Measurements from ENCODE around the gene DDIAS.
"Not testable (repeated sequence)": the region's sequence is repeated elsewhere in the genome, so short reads cannot be mapped to it uniquely, and the experiment has no call there.

The DDIAS gene, protein sequence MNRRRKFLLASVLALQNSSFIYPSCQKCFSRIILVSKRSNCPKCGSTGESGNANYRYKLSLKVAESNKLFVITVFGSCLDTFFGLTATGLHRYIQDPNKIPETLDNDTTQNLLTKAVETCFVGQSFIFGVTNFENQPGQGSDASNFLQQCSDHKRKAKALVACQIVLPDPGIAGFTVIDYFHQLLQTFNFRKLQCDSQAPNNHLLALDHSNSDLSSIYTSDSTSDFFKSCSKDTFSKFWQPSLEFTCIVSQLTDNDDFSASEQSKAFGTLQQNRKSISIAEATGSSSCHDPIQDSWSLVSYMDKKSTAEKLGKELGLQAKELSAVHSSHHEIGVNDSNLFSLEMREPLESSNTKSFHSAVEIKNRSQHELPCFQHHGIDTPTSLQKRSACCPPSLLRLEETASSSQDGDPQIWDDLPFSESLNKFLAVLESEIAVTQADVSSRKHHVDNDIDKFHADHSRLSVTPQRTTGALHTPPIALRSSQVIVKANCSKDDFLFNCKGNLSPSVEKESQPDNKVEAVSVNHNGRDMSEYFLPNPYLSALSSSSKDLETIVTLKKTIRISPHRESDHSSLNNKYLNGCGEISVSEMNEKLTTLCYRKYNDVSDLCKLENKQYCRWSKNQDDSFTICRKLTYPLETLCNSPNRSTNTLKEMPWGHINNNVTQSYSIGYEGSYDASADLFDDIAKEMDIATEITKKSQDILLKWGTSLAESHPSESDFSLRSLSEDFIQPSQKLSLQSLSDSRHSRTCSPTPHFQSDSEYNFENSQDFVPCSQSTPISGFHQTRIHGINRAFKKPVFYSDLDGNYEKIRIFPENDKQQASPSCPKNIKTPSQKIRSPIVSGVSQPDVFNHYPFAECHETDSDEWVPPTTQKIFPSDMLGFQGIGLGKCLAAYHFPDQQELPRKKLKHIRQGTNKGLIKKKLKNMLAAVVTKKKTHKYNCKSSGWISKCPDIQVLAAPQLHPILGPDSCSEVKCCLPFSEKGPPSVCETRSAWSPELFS

DNA sequence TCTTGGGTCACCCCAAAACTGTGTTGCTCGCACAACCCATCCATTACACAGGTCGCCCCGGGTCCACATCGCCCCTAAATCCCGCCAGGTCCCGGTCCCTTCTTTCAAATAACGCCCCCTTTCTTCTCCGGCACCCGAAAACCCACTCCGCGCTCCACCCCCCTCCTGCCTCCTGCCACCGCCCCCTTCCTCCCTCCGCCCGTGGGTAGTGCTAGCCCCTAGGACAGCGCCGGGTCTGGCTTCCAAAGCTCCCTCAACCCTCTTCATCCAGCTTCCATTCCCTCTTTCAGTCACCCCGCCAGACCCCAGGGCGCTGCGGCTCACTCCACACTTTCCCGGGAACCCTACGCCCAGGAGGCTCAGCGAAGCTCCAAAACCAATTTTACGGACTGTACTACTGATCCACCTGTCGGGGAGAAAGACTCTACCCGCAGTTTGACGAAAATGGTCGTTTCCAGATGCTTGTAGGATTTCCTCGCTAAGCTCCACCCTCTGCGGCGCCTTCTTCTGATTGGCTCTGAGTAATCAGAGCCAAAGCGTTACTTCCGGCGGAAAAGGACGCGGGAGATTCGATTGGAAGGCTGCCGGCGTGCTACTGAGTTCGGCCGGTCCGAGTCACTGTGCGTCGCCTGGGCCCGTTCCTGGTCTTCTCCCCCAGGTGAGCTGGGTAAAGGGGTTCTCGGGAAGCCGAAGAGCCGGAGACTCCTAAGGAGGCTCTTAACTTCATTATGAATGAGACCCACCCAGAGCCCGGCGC is at the start of gene DDIAS:
Gene DDIAS, plus strand, starts transcription at position 572 of the 757 bp plus-strand sequence. CDS start 13,003 bp downstream, outside the sequence.
- peak; percentile 99 for DNase-seq

DNA sequence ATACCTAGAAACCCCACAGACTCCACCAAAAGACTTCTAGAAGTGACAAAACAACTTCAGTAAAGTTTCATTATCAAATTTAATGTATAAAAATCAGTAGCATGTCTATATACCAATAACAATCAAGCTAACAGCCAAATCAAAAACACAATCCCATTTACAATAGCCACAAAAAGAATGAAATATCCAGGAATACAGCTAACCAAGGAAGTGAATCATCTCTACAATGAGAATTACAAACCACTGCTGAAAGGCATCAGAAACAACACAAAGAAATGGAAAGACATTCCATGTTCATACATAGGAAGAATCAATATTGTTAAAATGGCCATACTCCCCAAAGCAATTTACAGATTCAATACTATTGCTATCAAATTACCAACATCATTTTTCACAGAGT is 47.3 kb upstream of the DDIAS start:
- DNase-seq: no peak

DNA sequence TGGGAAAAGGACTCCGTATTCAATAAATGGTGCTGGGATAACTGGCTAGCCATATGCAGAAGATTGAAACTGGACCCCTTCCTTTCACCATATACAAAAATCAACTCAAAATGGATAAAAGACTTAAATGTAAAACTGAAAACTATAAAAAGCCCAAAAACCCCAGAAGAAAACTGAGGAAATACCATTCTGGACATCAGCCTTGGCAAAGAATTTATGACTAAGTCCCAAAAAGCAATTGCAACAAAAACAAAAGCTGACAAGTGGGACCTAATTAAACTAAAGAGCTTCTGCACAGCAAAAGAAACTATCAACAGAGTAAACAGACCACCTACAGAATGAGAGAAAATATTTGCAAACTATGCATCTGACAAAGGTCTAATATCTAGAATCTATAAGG is 46.6 kb upstream of the DDIAS start:
- DNase-seq: not testable (repeated sequence)

DNA sequence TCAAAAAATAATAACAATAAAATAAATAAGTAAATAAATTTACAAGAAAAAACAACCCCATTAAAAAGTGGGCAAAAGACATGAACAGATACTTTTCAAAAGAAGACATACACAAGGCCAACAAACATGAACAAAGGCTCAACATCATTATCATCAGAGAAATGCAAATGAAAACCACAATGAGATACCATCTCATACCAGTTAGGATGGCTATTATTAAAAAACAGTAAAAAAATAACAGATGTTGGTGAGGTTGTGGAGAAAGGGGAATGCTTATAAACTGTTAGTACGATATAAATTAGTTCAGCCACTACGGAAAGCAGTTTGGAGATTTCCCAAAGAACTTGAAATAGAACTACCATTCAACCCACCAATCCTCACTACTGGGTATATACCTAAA is 45.9 kb upstream of the DDIAS start:
- no peak for DNase-seq

DNA sequence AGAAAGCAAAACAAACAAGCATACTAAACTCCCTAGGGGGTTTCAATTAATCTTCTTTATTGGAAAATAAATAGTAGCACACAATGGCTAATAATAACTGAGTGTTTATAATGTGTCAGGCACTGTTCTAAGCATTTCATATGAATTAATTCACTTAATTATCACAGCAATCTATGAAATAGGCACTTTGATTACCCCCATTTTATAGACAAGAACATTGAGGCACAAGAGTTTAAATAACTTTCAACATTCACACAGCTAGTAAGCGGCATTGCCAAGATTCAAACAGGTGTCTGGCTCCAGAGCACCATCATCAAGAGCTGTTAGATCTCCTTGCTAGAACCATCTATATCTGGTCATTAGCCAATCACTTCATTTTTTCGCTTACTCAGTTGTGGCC is 44.4 kb upstream of the DDIAS start:
- no peak for DNase-seq

DNA sequence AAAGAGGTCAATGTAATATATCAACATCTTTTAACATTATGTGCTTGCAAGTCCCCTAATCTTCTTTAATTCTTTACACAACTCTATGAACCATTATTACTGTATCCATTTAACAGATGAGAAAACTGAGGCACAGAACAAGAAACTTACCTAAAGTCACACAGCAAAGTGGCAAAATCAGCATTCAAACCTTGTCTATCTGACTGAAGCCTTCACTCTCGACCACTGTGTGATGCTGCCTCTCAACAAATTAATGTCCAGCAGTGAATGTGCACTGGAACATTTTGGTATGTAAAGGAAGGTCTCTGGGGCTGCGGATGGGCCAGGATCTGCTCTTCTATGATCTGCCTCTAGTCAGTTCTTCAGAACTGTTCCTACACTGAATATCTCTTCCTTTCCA is 43.4 kb upstream of the DDIAS start:
- no peak for DNase-seq

DNA sequence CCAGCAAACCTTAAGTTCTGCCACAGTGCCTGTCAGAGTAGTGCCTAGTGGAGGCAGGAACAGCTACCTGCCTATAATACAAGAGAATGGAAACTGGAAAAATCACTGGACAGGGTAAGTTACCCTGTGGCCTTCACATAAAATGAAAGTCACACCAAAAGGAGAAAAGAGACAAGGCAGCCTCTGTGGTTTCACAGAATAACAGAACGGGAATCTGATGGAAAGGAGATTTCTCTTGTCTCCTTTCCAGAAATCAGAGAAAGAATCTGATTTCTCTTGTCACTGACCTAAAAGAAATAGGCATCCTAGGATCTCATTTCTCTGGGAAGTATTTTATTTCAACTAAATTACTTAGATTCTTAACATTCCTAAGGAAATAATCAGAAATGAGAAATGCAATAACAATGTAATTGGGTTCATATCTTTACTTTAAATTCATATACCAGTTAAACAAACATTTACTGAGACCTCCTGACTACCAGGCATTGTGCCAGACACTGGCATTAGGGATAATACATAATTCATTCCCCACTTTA is 42.9 kb upstream of the DDIAS start:
- DNase-seq: no peak

DNA sequence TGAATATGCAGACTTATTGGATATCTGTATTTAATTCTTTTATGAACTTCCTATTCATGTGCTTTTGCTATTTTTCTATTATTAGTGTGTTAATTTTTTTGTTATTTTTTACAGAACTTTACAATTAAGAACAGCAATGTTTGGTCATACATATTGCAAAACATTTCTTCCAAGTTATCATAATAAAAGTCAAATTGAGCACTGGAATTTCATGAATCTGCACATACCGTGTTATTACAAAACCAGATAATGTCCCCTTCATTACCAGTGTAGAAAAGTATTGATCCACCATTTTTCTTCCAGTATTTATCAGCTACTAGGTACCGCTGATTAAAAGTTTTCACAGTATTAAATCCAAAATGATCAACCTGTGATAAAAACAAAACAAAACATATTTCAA is 41.8 kb upstream of the DDIAS start:
- no peak for DNase-seq

DNA sequence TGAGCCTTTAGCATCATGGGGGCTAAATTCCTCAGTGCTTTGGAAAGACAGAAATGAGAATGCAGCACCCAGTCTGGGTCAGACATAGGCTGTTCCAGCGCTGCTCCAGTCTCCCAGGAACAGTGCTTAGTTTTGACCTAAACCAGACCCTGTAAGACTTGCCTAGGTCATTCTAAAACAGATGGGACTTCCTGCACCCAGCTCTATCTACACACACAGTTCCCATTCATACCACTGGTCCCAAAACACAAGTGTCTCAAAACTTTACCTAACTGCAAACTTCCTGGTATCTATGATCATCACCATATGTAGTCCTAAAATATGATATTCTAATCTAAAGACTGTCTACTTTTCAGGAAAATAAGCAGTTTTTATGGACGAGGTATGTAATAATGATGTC is 39.2 kb upstream of the DDIAS start:
- no peak for DNase-seq

DNA sequence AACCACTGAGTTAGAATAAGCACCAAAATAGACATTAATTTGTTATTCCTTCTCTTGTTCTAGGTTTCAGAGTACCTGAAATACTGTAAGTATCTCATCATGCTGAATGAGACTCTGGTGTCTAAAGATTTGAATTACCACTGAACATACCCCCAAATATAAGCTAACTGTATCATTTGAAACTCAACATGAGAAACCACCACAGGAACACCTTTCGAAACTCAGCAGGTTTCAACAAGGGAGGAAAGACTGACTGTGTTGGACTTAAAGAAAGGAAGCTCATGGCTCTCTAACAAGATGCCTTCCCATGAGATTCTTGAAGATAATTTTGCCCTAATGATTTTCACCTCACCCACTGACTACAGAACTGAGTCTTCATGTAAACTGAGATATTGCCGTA is 38.3 kb upstream of the DDIAS start:
- no peak for DNase-seq

DNA sequence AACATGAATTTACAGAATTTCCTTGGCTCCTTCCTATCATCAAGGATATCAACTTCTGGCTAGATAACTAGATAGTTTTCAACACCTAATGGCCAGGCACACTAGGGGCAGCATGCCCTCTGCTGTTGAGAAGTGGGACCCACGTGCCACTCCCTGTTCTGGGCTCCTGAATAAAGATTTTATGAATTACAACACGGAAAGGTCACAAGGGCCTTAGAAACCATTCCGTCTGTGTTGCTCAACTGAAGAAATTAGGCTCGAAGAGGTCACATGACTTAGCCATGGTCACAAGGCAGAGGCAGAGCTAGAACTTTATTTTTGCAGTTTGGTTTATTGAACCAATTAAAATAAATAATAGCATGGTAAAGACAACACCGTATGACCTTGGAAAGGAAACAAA is 37.3 kb upstream of the DDIAS start:
- DNase-seq: peak; percentile 71

DNA sequence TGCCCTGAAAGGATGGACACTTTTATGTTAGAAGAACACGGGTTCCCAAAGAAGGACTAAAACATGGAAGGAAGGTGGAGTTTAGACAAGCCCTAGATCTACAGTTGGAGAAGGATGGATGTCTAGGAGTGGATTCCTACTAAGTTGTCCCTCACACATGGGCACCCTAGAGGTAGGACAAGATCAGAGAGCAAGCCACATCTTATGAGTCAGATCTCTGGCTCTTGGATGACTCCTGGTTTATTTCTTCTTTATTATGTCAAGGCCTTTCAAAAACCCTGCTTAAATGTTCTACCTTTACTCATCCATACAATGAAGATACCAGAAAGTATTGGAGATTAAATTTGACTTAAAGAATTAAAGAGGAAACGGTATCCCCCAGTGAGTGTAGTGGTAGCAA is 35.7 kb upstream of the DDIAS start:
- DNase-seq: no peak

DNA sequence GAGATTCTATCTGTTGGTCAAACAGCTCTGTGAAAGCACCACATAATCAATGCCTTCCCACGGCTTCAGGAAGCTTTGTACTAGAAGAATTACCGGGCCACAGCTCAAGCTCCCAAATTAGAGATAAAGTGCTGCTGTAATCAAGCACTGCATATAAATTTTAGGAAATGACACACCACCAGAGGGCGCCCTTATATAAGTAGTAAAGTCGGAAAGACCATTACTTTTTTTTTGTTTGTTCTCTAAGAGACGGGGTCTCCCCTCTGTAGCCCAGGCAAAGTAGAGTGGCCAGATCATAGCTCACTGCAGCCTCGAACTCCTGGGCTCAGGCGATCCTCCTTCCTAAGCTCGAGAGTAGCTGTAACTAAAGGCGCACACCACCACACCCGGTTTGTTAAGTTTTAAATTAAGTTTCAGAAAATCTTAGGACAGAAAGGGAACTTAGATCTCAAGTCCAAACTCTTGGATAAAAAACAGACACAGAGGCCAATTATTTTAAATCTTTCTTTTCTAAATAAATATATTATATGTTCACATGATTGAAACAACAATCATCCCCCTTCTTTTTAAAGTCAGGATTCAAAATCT is 33.9 kb upstream of the DDIAS start:
- peak; percentile 93 for DNase-seq

DNA sequence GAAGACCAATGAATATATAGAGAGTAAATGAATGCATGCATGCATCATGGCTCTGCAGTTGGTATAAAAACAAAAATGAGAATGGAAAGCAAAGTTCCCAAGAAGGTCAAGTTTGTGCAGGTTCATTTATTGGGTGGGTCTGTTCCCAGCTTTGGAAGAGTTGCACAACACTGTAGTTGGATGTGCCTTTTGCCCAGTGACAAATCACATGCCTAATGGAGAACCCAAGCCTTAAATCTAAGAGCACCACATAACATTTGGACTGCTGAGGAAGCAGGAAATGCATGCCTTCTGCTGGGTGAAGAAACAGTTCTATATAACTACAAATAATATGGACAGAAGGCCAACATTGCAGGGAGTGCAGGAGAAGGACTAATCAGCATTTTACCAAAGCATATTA is 31.9 kb upstream of the DDIAS start:
- DNase-seq: no peak

DNA sequence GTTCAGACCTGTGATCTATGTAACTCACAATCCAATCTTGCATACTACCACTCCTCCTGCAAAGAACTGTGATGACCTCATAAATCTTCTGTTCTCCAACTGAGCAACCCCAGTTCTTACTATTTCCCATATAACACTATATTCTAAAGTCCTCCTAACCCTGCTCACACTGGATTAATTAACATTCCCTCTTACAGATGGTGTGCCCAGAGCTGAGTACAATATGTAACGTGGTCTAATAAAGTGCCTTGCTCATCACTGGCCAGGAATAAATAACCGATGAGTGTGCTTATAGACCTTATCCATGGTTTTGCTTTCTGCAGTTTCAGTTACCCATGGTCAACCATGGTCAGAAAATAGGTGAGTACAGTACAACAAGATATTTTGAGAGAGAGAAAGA is 29.9 kb upstream of the DDIAS start:
- DNase-seq: no peak

DNA sequence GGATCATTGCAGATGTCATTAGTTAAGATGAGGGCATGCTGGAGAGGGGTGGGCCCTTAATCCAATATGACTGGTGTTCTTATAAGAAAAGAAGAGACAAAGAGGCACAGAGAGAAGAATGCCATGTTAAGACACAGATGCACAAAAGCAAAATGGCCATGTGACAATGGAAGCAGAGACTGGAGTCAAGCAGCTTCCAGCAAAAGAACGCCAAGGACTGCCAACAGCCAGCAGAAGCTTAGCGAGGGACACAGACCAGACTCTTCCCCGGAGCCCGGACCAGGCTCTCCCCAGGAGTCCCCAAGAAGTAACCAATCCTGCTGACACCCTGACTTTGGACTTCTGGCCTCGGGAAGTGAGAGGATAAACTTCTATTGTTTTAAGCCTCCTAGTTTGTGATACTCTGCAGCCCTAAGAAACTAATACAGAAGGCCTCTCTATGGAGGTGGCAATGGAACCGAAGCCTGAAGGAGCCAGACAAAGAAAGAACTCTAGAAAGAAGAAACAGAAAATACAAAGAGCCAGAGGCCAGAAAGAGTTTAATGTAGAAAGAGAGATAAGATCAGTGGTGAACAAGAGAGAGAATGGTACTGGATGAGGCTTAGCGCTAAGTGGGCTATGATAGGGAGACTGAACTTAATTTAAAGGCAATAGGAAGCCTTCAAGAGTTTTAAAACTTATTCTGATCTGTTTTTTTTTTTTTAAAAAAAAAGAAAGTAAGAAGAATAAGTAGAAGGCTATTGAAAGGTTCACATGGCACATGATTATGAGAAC is 29.0 kb upstream of the DDIAS start:
- DNase-seq: no peak

DNA sequence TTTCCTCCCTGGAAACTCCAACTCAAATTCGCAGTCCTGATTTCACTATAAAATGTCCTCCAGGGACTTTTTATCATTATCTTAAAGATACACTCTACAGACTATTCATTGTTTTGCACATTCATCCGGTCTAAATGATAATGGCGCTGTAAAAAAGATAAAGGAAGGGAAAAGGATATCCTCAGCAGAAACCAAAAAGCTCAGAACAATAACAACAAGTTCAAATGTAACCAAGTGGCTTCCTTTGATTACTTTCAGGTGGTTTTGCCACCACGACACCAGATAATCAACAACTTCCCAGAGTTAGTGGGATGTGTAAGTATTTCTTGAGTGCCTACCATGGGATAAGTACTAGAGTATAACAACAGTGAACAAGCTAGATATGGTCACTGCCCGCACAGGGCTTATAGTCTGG is 27.6 kb upstream of the DDIAS start:
- DNase-seq: no peak

DNA sequence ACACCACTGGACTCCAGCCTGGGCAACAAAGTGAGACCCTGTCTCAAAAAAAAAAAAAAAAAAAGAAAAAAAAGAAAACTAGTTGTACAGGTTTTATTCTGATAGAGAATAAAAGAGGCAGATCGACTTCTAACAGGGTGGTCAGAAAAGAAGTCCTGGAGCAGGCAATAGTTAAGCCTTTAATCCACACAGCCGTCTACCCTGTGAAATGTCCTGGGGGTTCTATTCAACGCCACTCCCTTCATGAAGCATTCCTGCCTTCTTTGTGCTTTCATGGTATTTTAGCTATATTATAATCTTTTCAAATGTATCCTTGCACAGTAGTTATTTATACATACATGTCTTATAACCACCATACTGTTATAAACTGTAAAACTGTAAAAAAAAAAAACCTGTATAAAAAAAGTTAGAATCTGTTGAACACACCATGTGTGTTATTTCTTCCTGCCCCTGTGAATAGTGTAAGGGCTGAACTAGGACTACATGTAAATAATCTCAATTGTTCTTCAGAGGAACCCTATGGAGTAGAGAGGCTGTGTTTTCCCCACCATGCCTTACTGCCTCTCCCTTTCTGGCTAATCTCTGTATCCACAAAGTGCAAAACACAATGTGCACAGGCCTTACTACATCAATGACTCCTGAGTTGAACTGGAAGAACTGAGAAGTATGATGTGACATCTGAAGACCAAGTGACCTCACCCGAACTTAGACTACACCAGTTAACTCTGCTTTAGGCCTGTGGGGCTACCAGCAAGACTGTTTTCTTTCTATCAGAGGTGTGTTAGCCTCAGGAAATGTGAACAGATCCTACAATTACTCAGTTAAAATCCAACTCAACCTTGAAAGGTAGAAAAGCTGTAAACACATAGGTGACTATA is 26.7 kb upstream of the DDIAS start:
- peak; percentile 9 for DNase-seq

DNA sequence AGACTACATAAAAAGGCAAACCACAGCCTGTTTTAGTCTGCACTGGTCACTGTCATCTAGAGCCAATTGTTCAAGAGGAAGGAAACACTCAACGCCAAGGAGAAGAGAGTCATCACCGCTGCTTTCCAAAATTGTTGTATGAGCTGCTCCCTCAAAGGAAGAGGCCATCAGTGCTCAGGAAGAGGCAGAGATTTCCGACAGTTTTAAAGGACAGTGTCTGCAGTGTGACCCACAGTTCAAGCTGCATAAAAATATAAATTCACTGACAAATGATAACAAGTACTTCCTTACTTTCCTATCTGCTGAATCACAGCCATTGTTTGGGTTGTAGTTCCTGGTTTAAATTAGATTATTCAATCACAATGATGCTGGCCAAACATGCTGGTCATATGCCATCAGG is 17.7 kb upstream of the DDIAS start:
- no peak for DNase-seq

All from NCI-H82 (cell line).